NCI-H774 (cell line): ENCODE results near the gene MLLT1.

Experiments
- DNase-seq: peaks from one replicate; lab custom pipeline; 2025; lab: John Stamatoyannopoulos, UW

MLLT1 gene

GRCh38 chr19:6235031-6235951 lies 44.5 kb downstream of the MLLT1 start:
- DNase-seq: no peak

GRCh38 chr19:6234527-6234926 lies 45.2 kb downstream of the MLLT1 start:
- DNase-seq: no peak

- no peak for DNase-seq
Measured at GRCh38 chr19:6233827-6234511, 45.8 kb downstream of the MLLT1 start.

GRCh38 chr19:6233056-6233826 lies 46.5 kb downstream of the MLLT1 start:
- DNase-seq: no peak

- DNase-seq: no peak
Measured at GRCh38 chr19:6232601-6233055, 47.1 kb downstream of the MLLT1 start.

- DNase-seq: no peak
Measured at GRCh38 chr19:6230991-6231448, 48.8 kb downstream of the MLLT1 start.

- DNase-seq: no peak
Measured at GRCh38 chr19:6229951-6230712, 49.6 kb downstream of the MLLT1 start.

GRCh38 chr19:6229216-6229913 lies 50.4 kb downstream of the MLLT1 start:
- DNase-seq: no peak

GRCh38 chr19:6228551-6229215 lies 51.1 kb downstream of the MLLT1 start:
- DNase-seq: no peak

GRCh38 chr19:6227936-6228325 lies 51.8 kb downstream of the MLLT1 start:
- no peak for DNase-seq

- no peak for DNase-seq
Measured at GRCh38 chr19:6227156-6227935, 52.4 kb downstream of the MLLT1 start.

- no peak for DNase-seq
Measured at GRCh38 chr19:6226444-6227155, 53.2 kb downstream of the MLLT1 start.

- DNase-seq: no peak
Measured at GRCh38 chr19:6226012-6226411, 53.8 kb downstream of the MLLT1 start.

GRCh38 chr19:6225232-6225865 lies 54.4 kb downstream of the MLLT1 start:
- no peak for DNase-seq

GRCh38 chr19:6224308-6224675 lies 55.5 kb downstream of the MLLT1 start:
- DNase-seq: no peak

- DNase-seq: no peak
Measured at GRCh38 chr19:6223461-6224307, 56.1 kb downstream of the MLLT1 start.

GRCh38 chr19:6222884-6223283 lies 56.9 kb downstream of the MLLT1 start:
- no peak for DNase-seq
